GM18951 (cell line): Measurements from ENCODE around the gene CLPX.

Experiments
- POLR2A ChIP-seq: IDR thresholded peaks from 4 replicates; pipeline ENCODE4 v1.6.1; 2011; ENCODE audit warnings: mild to moderate bottlenecking; ENCODE audit not compliant: insufficient read length, insufficient read depth; ENCODE audit errors: extremely low read depth
- in situ Hi-C: fragments of 300-500 bp; cut with MboI; formaldehyde crosslinking; loops from one replicate; pipeline ENCODE4 v1.12.0; 2022; ENCODE audit warnings: low sequenced_read_pairs, mixed read lengths, inconsistent platforms; ENCODE audit not compliant: unreplicated experiment

CLPX gene

GRCh38 chr15:65213241-65213640, 28.1 kb upstream of the CLPX start:
- TF ChIP-seq POLR2A = no peak
- in situ Hi-C loops = no loop called here

- in situ Hi-C loops = no loop called here
- TF ChIP-seq POLR2A = no peak
These were observed 27.0 kb upstream of the CLPX start for GRCh38 chr15:65212097-65212496.

- TF ChIP-seq POLR2A = no peak
- in situ Hi-C loops = no loop called here
These were observed 26.4 kb upstream of the CLPX start for GRCh38 chr15:65211482-65211982.

- in situ Hi-C loops = no loop called here
These were observed 25.8 kb upstream of the CLPX start, which contains the start of gene CILP for GRCh38 chr15:65210770-65211481. Gene CILP (minus strand): TSS chr15:65211473. CDS start chr15:65209755, 1,718 bp downstream.

GRCh38 chr15:65209701-65210643, 24.8 kb upstream of the CLPX start:
- no peak for TF ChIP-seq POLR2A
- in situ Hi-C loops = no loop called here

More at GRCh38 chr15:65210770-65211481, 25.8 kb upstream of the CLPX start, which contains the start of gene CILP:
- no peak for TF ChIP-seq POLR2A

GRCh38 chr15:65208647-65209046, 23.5 kb upstream of the CLPX start:
- in situ Hi-C loops = no loop called here
- TF ChIP-seq POLR2A = no peak

- no peak for TF ChIP-seq POLR2A
- in situ Hi-C loops = no loop called here
These were observed 22.2 kb upstream of the CLPX start for GRCh38 chr15:65207280-65207840.

GRCh38 chr15:65206750-65207149, 21.6 kb upstream of the CLPX start:
- in situ Hi-C loops = no loop called here
- TF ChIP-seq POLR2A = no peak

GRCh38 chr15:65204931-65205660, 20.0 kb upstream of the CLPX start:
- no peak for TF ChIP-seq POLR2A
- in situ Hi-C loops = no loop called here

- TF ChIP-seq POLR2A = no peak
- in situ Hi-C loops = no loop called here
These were observed 19.2 kb upstream of the CLPX start for GRCh38 chr15:65204236-65204930.

- no peak for TF ChIP-seq POLR2A
- in situ Hi-C loops = no loop called here
These were observed 16.8 kb upstream of the CLPX start for GRCh38 chr15:65201918-65202317.

GRCh38 chr15:65198571-65198970, 13.4 kb upstream of the CLPX start:
- in situ Hi-C loops = loop anchor here (10.0 kb wide), 1 partner anchor 86 kb away; the partner anchor contains the start of gene PARP16
- no peak for TF ChIP-seq POLR2A

GRCh38 chr15:65197337-65197645, 12.1 kb upstream of the CLPX start:
- in situ Hi-C loops = loop anchor here (10.0 kb wide), 1 partner anchor 88 kb away; the partner anchor contains the start of gene PARP16
- no peak for TF ChIP-seq POLR2A
